Fibroblast of villous mesenchyme (primary cell): Measurements from ENCODE around the gene ST8SIA5. TPM values are rescaled to one million over a fixed set of nuclear protein-coding genes. Genes with fewer than 3 reads are reported as not detected.
A peak's percentile ranks its signal among the peaks of the same experiment; 100 is the strongest.
"Not testable (repeated sequence)": the region's sequence is repeated elsewhere in the genome, so short reads cannot be mapped to it uniquely, and the experiment has no call there.

Source experiments
- DNase-seq: peaks from one replicate; pipeline ENCODE4 v3.0.0-alpha.2; 2010; ENCODE audit warnings: low read depth
- H3K4me3 ChIP-seq: 2 replicates; pipeline ENCODE4 v1.5.1; 2011; ENCODE audit warnings: low read depth, mild to moderate bottlenecking, low read length
- CTCF ChIP-seq: IDR thresholded peaks from 2 replicates; pipeline ENCODE4 v1.5.1; 2012; ENCODE audit warnings: low read depth, mild to moderate bottlenecking, low read length; ENCODE audit not compliant: insufficient read depth
- total RNA-seq: library from RNA; depleted of rRNA; stranded (reverse); fragments of >200 nt; gene quantifications from 2 replicates; pipeline ENCODE4 v1.2.3, GENCODE V29; 2012

The ST8SIA5 gene
- under 0.01 TPM in 1 of 2 replicates, not detected in the other for total RNA-seq

- H3K4me3 ChIP-seq, result peak within 1 kb of the TSS; percentile 12
- no peak for DNase-seq
- TF ChIP-seq CTCF, result no peak
These were observed at the start of gene ST8SIA5 for GRCh38 chr18:46756559-46757201. TSS of gene ST8SIA5 (minus strand) at chr18:46757053. CDS start at chr18:46756508, 545 bp downstream.

GRCh38 chr18:46795945-46796344 lies 39.1 kb upstream of the ST8SIA5 start:
- not testable (repeated sequence) for DNase-seq, H3K4me3 ChIP-seq

GRCh38 chr18:46794607-46795006 lies 37.8 kb upstream of the ST8SIA5 start:
- no peak for DNase-seq
- TF ChIP-seq CTCF, result no peak
- no peak overlapping the region for H3K4me3 ChIP-seq

- TF ChIP-seq CTCF, result peak; percentile 6
- H3K4me3 ChIP-seq, result no peak overlapping the region
These were observed 36.7 kb upstream of the ST8SIA5 start for GRCh38 chr18:46793565-46793964.

GRCh38 chr18:46789088-46789487 lies 32.2 kb upstream of the ST8SIA5 start:
- DNase-seq, result no peak
- no peak for TF ChIP-seq CTCF
- no peak overlapping the region for H3K4me3 ChIP-seq

More at GRCh38 chr18:46793565-46793964, 36.7 kb upstream of the ST8SIA5 start:
- no peak for DNase-seq

GRCh38 chr18:46787674-46788073 lies 30.8 kb upstream of the ST8SIA5 start:
- H3K4me3 ChIP-seq, result no peak overlapping the region
- TF ChIP-seq CTCF, result no peak
- no peak for DNase-seq

GRCh38 chr18:46772357-46772756 lies 15.5 kb upstream of the ST8SIA5 start:
- no peak for TF ChIP-seq CTCF
- DNase-seq, result no peak
- no peak overlapping the region for H3K4me3 ChIP-seq
